Ishikawa (cell line): Measurements from ENCODE around the gene INO80C.

Source experiments
- CEBPB ChIP-seq: IDR thresholded peaks from 2 replicates; pipeline ENCODE4 v1.6.1; 2012
- CREB1 ChIP-seq: IDR thresholded peaks from 2 replicates; pipeline ENCODE4 v1.6.1; 2012; ENCODE audit warnings: low read depth
- EGR1 ChIP-seq: IDR thresholded peaks from 2 replicates; pipeline ENCODE4 v1.6.1; 2012
- EP300 ChIP-seq: IDR thresholded peaks from 2 replicates; pipeline ENCODE4 v1.6.1; 2012; ENCODE audit warnings: borderline replicate concordance
- FOXM1 ChIP-seq: IDR thresholded peaks from 2 replicates; pipeline ENCODE4 v1.6.1; 2012; ENCODE audit warnings: low read depth, borderline replicate concordance
- MAX ChIP-seq: IDR thresholded peaks from 2 replicates; pipeline ENCODE4 v1.6.1; 2012
- NFIC ChIP-seq: IDR thresholded peaks from 2 replicates; pipeline ENCODE4 v1.6.1; 2012
- RAD21 ChIP-seq: IDR thresholded peaks from 2 replicates; pipeline ENCODE4 v1.6.1; 2012; ENCODE audit warnings: low read depth
- REST ChIP-seq: IDR thresholded peaks from 2 replicates; pipeline ENCODE4 v1.6.1; 2012; ENCODE audit warnings: low read depth, mild to moderate bottlenecking
- TAF1 ChIP-seq: IDR thresholded peaks from 2 replicates; pipeline ENCODE4 v1.6.1; 2012; ENCODE audit warnings: low read depth, mild to moderate bottlenecking
- TCF12 ChIP-seq: IDR thresholded peaks from 2 replicates; pipeline ENCODE4 v1.6.1; 2012; ENCODE audit warnings: low read depth
- TEAD4 ChIP-seq: IDR thresholded peaks from 2 replicates; pipeline ENCODE4 v1.6.1; 2012
- USF1 ChIP-seq: IDR thresholded peaks from 2 replicates; pipeline ENCODE4 v1.6.1; 2012
- YY1 ChIP-seq: IDR thresholded peaks from 2 replicates; pipeline ENCODE4 v1.6.1; 2012; ENCODE audit warnings: low read depth
- ZBTB7A ChIP-seq: IDR thresholded peaks from 2 replicates; pipeline ENCODE4 v1.6.1; 2012; ENCODE audit warnings: low read depth

The INO80C gene

GRCh38 chr18:35481960-35482366, 15.8 kb downstream of the INO80C start:
- TF ChIP-seq FOXM1 = no peak
- no peak for TF ChIP-seq MAX
- TF ChIP-seq TEAD4 = no peak
- TF ChIP-seq CREB1 = no peak
- no peak for TF ChIP-seq TCF12
- no peak for TF ChIP-seq EP300
- TF ChIP-seq USF1 = no peak
- TF ChIP-seq RAD21 = no peak
- no peak for TF ChIP-seq TAF1
- TF ChIP-seq EGR1 = no peak
- no peak for TF ChIP-seq CEBPB
- no peak for TF ChIP-seq NFIC
- no peak for TF ChIP-seq ZBTB7A
- no peak for TF ChIP-seq YY1
- TF ChIP-seq REST = no peak

- TF ChIP-seq CREB1 (no peak), TAF1 (no peak), RAD21 (no peak)
Observed at GRCh38 chr18:35479911-35480586, 17.7 kb downstream of the INO80C start.

GRCh38 chr18:35478520-35479435, 19.0 kb downstream of the INO80C start:
- no peak for TF ChIP-seq MAX
- no peak for TF ChIP-seq REST

GRCh38 chr18:35477974-35478373, 19.8 kb downstream of the INO80C start:
- TF ChIP-seq EGR1 = no peak

GRCh38 chr18:35477497-35477896, 20.3 kb downstream of the INO80C start:
- no peak for TF ChIP-seq YY1
- no peak for TF ChIP-seq EGR1
- no peak for TF ChIP-seq FOXM1
- no peak for TF ChIP-seq TCF12
- no peak for TF ChIP-seq NFIC

GRCh38 chr18:35474884-35475283, 22.9 kb downstream of the INO80C start:
- TF ChIP-seq USF1 = no peak
- no peak for TF ChIP-seq TEAD4
- TF ChIP-seq RAD21 = no peak

GRCh38 chr18:35473562-35473961, 24.2 kb downstream of the INO80C start:
- TF ChIP-seq CREB1 = no peak
- TF ChIP-seq ZBTB7A = no peak
- TF ChIP-seq MAX = no peak
- TF ChIP-seq CEBPB = no peak
